GM12875 (cell line): ENCODE data around the gene STIM1.
A peak's percentile ranks its signal among the peaks of the same experiment; 100 is the strongest.

Experiments
- H3K4me3 ChIP-seq: one replicate; pipeline ENCODE4 v1.5.1; 2011; ENCODE audit warnings: low read depth, low read length, control low read depth
- TF ChIP-seq, protein P1 (sequence below): IDR thresholded peaks from 2 replicates; pipeline ENCODE4 v1.5.1; 2011; ENCODE audit warnings: low read depth, mild to moderate bottlenecking, control low read depth, inconsistent platforms, low read length, moderate library complexity, borderline replicate concordance; ENCODE audit not compliant: insufficient read depth

The STIM1 gene

DNA sequence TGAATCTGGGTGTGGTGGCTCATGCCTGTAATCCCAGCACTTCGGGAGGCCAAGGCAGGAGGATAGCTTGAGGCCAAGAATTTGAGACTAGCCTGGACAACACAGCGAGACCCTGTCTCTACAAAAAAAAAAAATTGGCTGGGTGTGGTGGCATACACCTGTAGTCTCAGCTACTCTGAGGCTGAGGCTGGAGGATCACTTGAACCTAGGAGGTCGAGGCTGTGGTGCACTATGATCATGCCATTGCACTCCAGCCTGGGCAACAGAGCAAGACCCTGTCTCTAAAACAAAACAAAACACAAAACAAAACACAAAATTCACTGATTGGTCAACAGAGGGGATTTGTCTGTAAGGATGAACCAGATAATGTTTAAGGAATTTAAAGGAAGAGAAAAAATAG is 113.7 kb downstream of the STIM1 start:
- no peak overlapping the region for H3K4me3 ChIP-seq
- TF ChIP-seq, protein P1, sequence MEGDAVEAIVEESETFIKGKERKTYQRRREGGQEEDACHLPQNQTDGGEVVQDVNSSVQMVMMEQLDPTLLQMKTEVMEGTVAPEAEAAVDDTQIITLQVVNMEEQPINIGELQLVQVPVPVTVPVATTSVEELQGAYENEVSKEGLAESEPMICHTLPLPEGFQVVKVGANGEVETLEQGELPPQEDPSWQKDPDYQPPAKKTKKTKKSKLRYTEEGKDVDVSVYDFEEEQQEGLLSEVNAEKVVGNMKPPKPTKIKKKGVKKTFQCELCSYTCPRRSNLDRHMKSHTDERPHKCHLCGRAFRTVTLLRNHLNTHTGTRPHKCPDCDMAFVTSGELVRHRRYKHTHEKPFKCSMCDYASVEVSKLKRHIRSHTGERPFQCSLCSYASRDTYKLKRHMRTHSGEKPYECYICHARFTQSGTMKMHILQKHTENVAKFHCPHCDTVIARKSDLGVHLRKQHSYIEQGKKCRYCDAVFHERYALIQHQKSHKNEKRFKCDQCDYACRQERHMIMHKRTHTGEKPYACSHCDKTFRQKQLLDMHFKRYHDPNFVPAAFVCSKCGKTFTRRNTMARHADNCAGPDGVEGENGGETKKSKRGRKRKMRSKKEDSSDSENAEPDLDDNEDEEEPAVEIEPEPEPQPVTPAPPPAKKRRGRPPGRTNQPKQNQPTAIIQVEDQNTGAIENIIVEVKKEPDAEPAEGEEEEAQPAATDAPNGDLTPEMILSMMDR, result no peak

DNA sequence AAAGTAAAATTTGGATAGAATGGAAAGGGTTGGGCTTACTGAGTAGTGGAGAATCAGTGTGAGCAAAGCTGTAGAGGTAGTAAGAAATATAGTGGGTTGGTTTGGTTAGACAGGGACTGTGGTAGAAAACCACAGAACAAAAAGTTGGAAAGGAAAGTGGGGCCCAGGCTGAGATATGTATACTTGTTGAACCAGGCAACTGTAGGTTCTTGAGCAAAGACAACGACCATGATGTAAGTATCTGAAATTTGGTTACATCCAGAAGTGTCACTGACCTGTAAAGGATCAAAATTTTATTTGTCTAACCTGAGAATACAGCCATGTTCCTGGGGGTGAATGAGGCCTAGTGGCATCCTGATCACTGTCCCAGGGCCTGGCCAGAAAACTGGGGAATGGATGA is 114.1 kb downstream of the STIM1 start:
- TF ChIP-seq, protein P1, result no peak
- H3K4me3 ChIP-seq, result no peak overlapping the region

DNA sequence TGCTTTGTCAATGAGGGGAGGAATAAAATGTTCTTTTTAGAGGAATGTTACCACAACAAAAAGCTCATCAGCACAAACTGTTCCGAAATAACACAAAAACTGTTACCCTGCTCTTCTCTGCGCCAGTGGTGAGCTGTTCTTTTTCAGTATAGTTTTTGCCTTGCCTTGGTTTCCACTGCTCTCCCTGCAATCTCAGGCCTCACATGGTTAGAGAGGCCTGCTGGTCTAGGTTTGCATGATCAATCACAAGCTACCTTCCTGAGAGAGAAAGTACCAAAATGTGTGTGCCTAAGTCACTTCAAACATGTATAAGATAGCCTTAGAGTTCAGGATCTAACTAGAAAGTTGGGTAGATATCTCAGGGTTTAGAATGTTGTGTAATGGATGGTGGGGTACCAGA is 114.6 kb downstream of the STIM1 start:
- TF ChIP-seq, protein P1, result no peak
- H3K4me3 ChIP-seq, result no peak overlapping the region

DNA sequence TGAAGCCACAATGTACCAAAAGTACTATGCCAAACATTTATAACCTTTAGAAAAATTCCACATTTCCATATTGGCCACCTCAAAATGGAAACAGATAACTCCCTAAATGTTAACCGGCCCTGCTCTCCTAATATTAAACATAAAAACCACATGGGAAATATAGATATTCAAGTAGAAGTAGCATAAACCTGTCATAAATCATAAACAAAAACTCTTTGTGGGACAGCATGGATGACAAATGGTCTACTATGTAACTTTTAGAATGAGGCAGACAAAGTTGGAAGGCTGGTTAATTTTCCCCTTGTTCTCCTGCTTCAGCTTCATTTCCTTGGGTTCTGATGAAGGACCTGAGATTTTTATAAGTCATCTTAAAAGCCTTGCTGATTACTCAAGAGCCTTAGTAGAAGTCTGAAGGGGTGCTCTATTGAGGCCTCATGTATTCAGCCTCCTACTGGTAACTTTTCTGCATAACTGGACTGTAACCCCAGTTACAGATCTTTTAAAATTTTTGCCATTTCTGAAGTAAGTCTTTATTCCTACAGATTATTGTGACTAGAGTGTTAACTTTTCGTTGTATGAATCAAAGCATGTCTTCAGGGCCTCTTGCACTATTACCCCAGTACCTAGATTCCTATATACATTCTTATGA is 116.4 kb downstream of the STIM1 start:
- H3K4me3 ChIP-seq, result no peak overlapping the region
- TF ChIP-seq, protein P1, result 0 out of 2 replicates have a peak, but pooled peaks have one; percentile 3

DNA sequence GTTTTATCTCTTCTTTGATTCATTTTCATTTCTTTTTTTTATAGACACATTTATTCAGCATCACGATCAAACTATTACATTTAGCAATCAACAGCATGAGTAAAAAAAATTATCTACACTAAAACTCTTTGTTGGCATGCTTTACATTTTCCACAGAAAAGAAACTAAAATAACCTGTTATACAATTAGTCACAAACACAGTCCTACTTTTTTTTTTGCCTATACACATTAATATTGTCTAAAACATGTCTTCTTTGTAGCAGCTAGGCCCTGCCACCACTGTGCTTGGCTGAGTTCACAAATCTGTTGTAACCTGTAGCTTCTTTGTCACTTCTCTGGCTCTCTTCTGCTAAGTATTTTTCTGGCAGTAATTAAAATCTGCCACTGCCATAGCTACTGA is 117.0 kb downstream of the STIM1 start:
- H3K4me3 ChIP-seq, result no peak overlapping the region
- TF ChIP-seq, protein P1, result no peak

DNA sequence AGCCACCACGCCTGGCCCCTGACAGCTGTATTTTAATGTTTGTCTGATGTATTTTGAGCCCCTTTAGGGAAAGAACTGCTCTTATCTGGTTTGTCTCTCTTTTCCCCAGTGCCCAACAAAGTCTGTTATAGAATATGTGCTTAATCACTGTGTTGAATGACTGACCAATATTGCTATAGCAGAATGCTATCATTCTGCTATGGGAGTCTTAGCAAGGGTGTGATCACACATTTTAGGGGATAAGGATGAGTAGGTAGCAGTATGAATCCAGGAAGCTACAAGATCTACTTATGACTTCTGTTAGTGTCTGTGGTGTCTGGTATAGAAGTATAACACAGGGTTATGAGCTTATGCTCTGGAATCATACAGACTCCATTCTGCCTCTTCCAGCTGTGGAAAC is 121.6 kb downstream of the STIM1 start:
- H3K4me3 ChIP-seq, result no peak overlapping the region
- TF ChIP-seq, protein P1, result no peak

DNA sequence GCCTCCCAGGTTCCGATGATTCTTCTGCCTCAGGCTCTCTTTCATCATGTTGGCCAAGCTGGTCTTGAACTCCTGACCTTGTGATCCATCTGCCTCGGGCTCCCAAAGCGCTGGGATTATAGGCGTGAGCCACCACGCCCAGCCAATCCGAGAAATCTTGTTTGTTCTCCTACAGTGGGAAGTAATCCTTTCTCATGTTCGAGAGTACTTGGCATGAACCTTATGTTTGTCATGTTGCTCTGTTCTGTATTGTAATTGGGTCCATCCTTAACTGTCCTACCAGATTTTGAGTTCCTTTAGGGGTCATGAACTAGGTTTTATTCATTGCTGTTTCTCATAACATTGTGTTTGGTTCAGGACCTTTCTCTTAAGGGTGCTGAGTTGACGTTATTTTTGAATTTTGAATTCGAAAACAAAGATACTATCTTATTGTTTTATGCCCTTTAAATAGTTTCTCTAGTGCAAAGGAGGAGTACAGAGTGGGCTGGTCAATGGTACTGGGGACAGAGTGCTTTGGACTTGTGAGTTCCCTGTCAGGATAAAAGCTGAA is 125.7 kb downstream of the STIM1 start:
- TF ChIP-seq, protein P1, result no peak

More for the DNA sequence above, 125.7 kb downstream of the STIM1 start:
- no peak overlapping the region for H3K4me3 ChIP-seq
